SK-N-SH (cell line): Measurements from ENCODE around the gene MB21D2. TPM values are rescaled to one million over a fixed set of nuclear protein-coding genes. Genes with fewer than 3 reads are reported as not detected.

Source experiments
- CTCF ChIA-PET: fragments of 300-600, 350-600 bp; formaldehyde crosslinking; extraction: SDS; loops from one replicate; lab custom pipeline; 2021; lab: Yijun Ruan, JAX
- POLR2A ChIA-PET: fragments of 350-600 bp; sonication (Branson Sonifier 250); formaldehyde crosslinking; extraction: SDS; loops from one replicate; lab custom pipeline; 2020; ENCODE audit warnings: antibody characterized with exemption, inconsistent platforms; lab: Yijun Ruan, JAX
- DNase-seq: peaks from one replicate; pipeline ENCODE4 v3.0.0; 2012
- H2AFZ ChIP-seq: fragments of 200-600 bp; sonication (generic); 2 replicates; pipeline ENCODE4 v1.8.1; 2016; ENCODE audit warnings: antibody characterized with exemption, mild to moderate bottlenecking, low read depth
- H3F3A ChIP-seq: fragments of 200-600 bp; sonication (generic); replicated peaks from 2 replicates; pipeline ENCODE3; 2016; ENCODE audit warnings: antibody characterized with exemption, mild to moderate bottlenecking; ENCODE audit not compliant: insufficient read depth
- H3K27ac ChIP-seq, 2 experiments: fragments of 200-500 bp in 1 of 2; fragments of 200-600 bp in 1 of 2; sonication (Bioruptor generic) in 1 of 2; sonication (generic), shearing (Covaris generic) in 1 of 2; 2 replicates each; pipeline versions ENCODE4 v1.5.1 to v1.6.1; 2014 to 2016; ENCODE audit warnings: low read depth in 2 of 2, inconsistent platforms in 1 of 2, low read length in 1 of 2, mild to moderate bottlenecking in 1 of 2, mixed read lengths in 1 of 2
- H3K27me3 ChIP-seq: fragments of 200-600 bp; sonication (generic), shearing (Covaris generic); 2 replicates; pipeline ENCODE4 v1.6.1; 2016; ENCODE audit warnings: mixed run types; ENCODE audit not compliant: insufficient read depth
- H3K36me3 ChIP-seq, 2 experiments: fragments of 200-500 bp in 1 of 2; fragments of 200-600 bp in 1 of 2; sonication (Bioruptor generic) in 1 of 2; sonication (generic) in 1 of 2; replicated peaks in 1 of 2; 2 replicates each; pipeline versions ENCODE3 to v1.5.1; 2014 to 2016; ENCODE audit warnings: low read length in 1 of 2, mild to moderate bottlenecking in 1 of 2; ENCODE audit not compliant: insufficient read depth in 2 of 2, control insufficient read depth in 1 of 2
- H3K4me1 ChIP-seq, 2 experiments: fragments of 200-500 bp in 1 of 2; fragments of 200-600 bp in 1 of 2; sonication (Bioruptor generic) in 1 of 2; sonication (generic), shearing (Covaris generic) in 1 of 2; 2 replicates each; pipeline versions ENCODE4 v1.5.1 to v1.6.1; 2014 to 2016; ENCODE audit warnings: low read depth in 1 of 2, low read length in 1 of 2, mixed run types in 1 of 2; ENCODE audit not compliant: insufficient read depth in 2 of 2, control insufficient read depth in 1 of 2
- H3K4me2 ChIP-seq: fragments of 200-600 bp; sonication (generic), shearing (Covaris generic); 2 replicates; pipeline ENCODE4 v1.6.1; 2017; ENCODE audit warnings: mixed run types
- H3K4me3 ChIP-seq, 2 experiments: fragments of 200-500 bp in 1 of 2; fragments of 200-600 bp in 1 of 2; sonication (Bioruptor generic) in 1 of 2; sonication (generic), shearing (Covaris generic) in 1 of 2; 2 replicates each; pipeline versions ENCODE4 v1.5.1 to v1.8.1; 2014 to 2016; ENCODE audit warnings: low read depth in 2 of 2, inconsistent platforms in 1 of 2, low read length in 1 of 2, mild to moderate bottlenecking in 1 of 2, mixed read lengths in 1 of 2, moderate library complexity in 1 of 2
- H3K79me2 ChIP-seq: fragments of 200-600 bp; sonication (generic); 2 replicates; pipeline ENCODE4 v1.8.1; 2017; ENCODE audit warnings: mild to moderate bottlenecking; ENCODE audit not compliant: insufficient read depth
- H3K9ac ChIP-seq: fragments of 200-600 bp; sonication (generic); 2 replicates; pipeline ENCODE4 v1.6.1; 2017; ENCODE audit warnings: mixed run types
- H3K9me2 ChIP-seq: fragments of 200-600 bp; sonication (generic); 2 replicates; pipeline ENCODE4 v1.6.1; 2017; ENCODE audit warnings: mixed run types
- H3K9me3 ChIP-seq: fragments of 200-600 bp; sonication (generic); 2 replicates; pipeline ENCODE4 v1.6.1; 2017; ENCODE audit warnings: mixed run types, mild to moderate bottlenecking, moderate library complexity
- H4K20me1 ChIP-seq: fragments of 200-600 bp; sonication (generic); 2 replicates; pipeline ENCODE4 v1.6.1; 2017; ENCODE audit warnings: mild to moderate bottlenecking, mixed run types; ENCODE audit not compliant: insufficient read depth
- CHD2 ChIP-seq: fragments of 150-350 bp; IDR thresholded peaks from 2 replicates; pipeline ENCODE4 v1.6.1; 2018; ENCODE audit warnings: low read length; ENCODE audit not compliant: partially characterized antibody
- CTCF ChIP-seq: fragments of 200-600 bp; sonication (generic); IDR thresholded peaks from 2 replicates; pipeline ENCODE4 v1.6.1; 2017; ENCODE audit warnings: antibody characterized with exemption, mild to moderate bottlenecking, moderate library complexity
- ELF1 ChIP-seq: IDR thresholded peaks from 2 replicates; pipeline ENCODE4 v1.4.0; 2012
- EP300 ChIP-seq, 2 experiments: IDR thresholded peaks; 2 replicates each; pipeline versions ENCODE4 v1.4.0 to v1.6.1; 2012; ENCODE audit warnings: borderline replicate concordance in 1 of 2, low read depth in 1 of 2, low read length in 1 of 2
- EZH2phosphoT487 ChIP-seq: fragments of 200-600 bp; sonication (generic); IDR thresholded peaks from 2 replicates; pipeline ENCODE4 v1.6.1; 2017; ENCODE audit warnings: low read depth, mixed run types, mild to moderate bottlenecking, antibody characterized with exemption, moderate library complexity, borderline replicate concordance
- GABPA ChIP-seq: IDR thresholded peaks from 2 replicates; pipeline ENCODE4 v1.4.0; 2012; ENCODE audit warnings: low read depth, mild to moderate bottlenecking
- GATA2 ChIP-seq: sonication (generic); formaldehyde crosslinking; IDR thresholded peaks from 2 replicates; pipeline ENCODE4 v1.5.0; 2020; ENCODE audit warnings: mild to moderate bottlenecking, missing genetic modification reagents
- MXI1 ChIP-seq: IDR thresholded peaks from 2 replicates; pipeline ENCODE4 v1.6.1; 2012; ENCODE audit warnings: mild to moderate bottlenecking, low read depth, low read length, improper control_type of control experiment
- POLR2AphosphoS5 ChIP-seq: IDR thresholded peaks from 2 replicates; pipeline ENCODE4 v1.6.1; 2012; ENCODE audit warnings: low read depth, low read length
- RAD21 ChIP-seq: IDR thresholded peaks from 2 replicates; pipeline ENCODE4 v1.6.1; 2012; ENCODE audit warnings: mild to moderate bottlenecking, low read length
- SMC3 ChIP-seq: IDR thresholded peaks from 2 replicates; pipeline ENCODE4 v1.6.1; 2012; ENCODE audit warnings: low read depth, low read length, improper control_type of control experiment
- WGBS: methylation state at CpG from one replicate; pipeline ENCODE4 v1.1.6; 2017; ENCODE audit warnings: low lambda C conversion rate; 5-methylcytosine and 5-hydroxymethylcytosine counted together
- polyA plus RNA-seq, 3 experiments: library from polyadenylated mRNA; depleted of rRNA; stranded (reverse); fragments of >200 nt; gene quantifications; 2 replicates each; pipeline ENCODE4 v1.2.3, GENCODE V29; 2012
- TF ChIP-seq, protein P1 (sequence below): fragments of 150-350 bp; IDR thresholded peaks from 2 replicates; pipeline ENCODE4 v1.6.1; 2016; ENCODE audit warnings: mild to moderate bottlenecking, low read depth, low read length

The MB21D2 gene
- polyA plus RNA-seq, 1 of the 3 experiments (the other 2 are of a cell fraction) = 12.7 TPM

DNA sequence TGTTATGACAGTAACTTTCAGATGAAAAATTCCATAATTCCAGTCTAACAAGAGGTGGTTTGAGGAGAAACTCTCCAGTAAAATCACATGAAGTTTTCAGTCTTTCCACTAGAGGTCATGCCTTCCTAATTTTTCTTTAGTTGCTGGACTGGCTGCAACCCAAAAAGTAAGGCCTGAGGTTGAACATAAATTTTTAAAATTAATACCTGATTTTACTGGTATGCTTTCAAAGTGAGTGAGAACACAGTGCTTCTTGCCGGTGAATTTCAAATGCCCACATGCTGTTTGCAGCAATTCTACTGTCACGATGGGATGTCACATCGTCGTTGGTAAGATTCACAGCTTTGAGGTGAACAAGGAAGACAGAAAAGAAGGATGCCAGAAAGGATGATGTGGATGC, 101.3 kb downstream of the MB21D2 start (continued):
- TF ChIP-seq CTCF (peak; percentile 79), POLR2AphosphoS5 (no peak), MXI1 (no peak), CHD2 (no peak), EP300 (IDR thresholded peaks at IDR 0.05; ENCODE audit: borderline replicate concordance in 1 of 2, low read depth in 1 of 2, low read length in 1 of 2) (no peak), ELF1 (no peak), GATA2 (CRISPR knock-in tag) (no peak), EZH2phosphoT487 (no peak)

DNA sequence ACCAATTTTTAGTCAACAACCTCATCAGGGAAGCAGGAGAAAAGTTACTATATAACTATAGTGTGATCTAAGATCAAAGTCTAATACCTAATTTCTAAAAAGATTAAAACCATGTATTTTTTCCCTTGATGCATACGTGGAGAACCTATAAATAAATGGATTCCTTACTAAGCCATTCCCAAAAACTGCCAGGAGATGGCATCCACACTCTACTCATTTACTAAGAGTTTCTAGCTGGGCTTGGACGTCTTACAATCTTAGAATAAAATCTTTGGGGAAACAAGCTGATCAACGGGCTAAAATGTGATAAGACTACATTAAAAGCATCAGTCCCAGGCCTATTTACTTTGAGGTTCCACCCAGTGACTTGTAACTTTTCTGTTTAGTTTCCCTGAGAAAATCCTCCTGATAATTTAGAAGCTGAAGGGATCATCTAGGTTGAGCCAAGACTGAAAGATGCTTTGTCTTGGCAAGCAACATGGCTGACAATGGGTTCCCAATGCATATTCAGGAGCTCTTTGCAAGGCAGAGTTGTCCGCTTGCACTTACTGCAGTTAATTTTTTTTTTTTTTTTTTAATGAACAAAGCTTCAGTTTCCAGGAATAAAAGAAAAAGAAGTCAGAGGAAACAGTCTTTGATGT, 104.8 kb downstream of the MB21D2 start:
- Histone ChIP-seq H4K20me1 (peaks cover 17% of the 10 kb centered on the region; the same call in 1 of the 2 replicates), H3F3A (no peaks in the 10 kb centered on the region), H3K4me1 (peaks cover under 1 to 2% of the 10 kb centered on the region in 2 experiments; a peak in 2 of 4 replicates), H2AFZ (no peak overlapping the region), H3K9me3 (no peaks in the 10 kb centered on the region), H3K27ac (no peak overlapping the region), H3K27me3 (no peaks in the 10 kb centered on the region), H3K4me2 (no peak overlapping the region), H3K4me3 (no peak overlapping the region), H3K36me3 (no peaks in the 10 kb centered on the region), H3K79me2 (peaks cover 40% of the 10 kb centered on the region), H3K9me2 (no peaks in the 10 kb centered on the region), H3K9ac (no peak overlapping the region)
- POLR2A ChIA-PET = no interaction called here
- WGBS = 32% methylated on average over 4 of the region's 4 CpGs
- DNase-seq = no peak
- peak; percentile 81 for TF ChIP-seq CTCF
- TF ChIP-seq RAD21 = peak; percentile 78
- TF ChIP-seq SMC3 = peak; percentile 55
- TF ChIP-seq GABPA = no peak
- TF ChIP-seq, protein P1, sequence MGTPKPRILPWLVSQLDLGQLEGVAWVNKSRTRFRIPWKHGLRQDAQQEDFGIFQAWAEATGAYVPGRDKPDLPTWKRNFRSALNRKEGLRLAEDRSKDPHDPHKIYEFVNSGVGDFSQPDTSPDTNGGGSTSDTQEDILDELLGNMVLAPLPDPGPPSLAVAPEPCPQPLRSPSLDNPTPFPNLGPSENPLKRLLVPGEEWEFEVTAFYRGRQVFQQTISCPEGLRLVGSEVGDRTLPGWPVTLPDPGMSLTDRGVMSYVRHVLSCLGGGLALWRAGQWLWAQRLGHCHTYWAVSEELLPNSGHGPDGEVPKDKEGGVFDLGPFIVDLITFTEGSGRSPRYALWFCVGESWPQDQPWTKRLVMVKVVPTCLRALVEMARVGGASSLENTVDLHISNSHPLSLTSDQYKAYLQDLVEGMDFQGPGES = no peak
- CTCF ChIA-PET = interaction anchor here (0.6 to 6.7 kb wide), 62 partner anchors 8 to 885 kb away, joined by 3 to 109 read pairs (median 4); partner anchors contain the start of gene MB21D2
